Umbilical cord (tissue), 2 donors: ENCODE results near the gene OSBPL6. TPM values are rescaled to one million over a fixed set of nuclear protein-coding genes. Genes with fewer than 3 reads are reported as not detected.

ENCODE experiments used
- DNase-seq: peaks from one replicate; pipeline ENCODE4 v3.0.0-alpha.2; 2015; ENCODE audit warnings: low spot score
- total RNA-seq: library from RNA; depleted of rRNA; stranded (reverse); fragments of >200 nt; gene quantifications from one replicate; pipeline ENCODE4 v1.2.3, GENCODE V29; 2014; ENCODE audit warnings: low replicate concordance; ENCODE audit not compliant: insufficient read depth

Gene OSBPL6
- total RNA-seq, 1 donor from 2014 or later = 0.96 TPM

DNA sequence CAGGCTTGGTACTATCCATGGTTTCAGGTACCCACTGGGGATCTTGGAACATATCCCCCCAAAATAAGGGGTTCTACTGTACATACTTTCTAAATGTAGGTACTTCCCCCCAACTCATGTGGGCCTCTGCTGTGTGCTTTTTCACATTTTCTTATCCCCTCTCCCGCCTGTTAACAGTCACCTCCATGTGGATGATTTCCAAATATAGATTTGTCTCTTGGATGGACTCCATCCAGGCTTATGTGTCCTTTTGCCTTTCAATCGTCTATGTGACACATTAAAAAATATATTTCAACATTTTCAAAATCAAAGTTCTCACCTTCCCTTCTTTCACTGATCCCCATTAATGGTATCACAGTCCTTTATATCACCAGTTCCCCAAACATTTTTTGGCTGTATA lies 44.4 kb downstream of the OSBPL6 start:
- no peak for DNase-seq

DNA sequence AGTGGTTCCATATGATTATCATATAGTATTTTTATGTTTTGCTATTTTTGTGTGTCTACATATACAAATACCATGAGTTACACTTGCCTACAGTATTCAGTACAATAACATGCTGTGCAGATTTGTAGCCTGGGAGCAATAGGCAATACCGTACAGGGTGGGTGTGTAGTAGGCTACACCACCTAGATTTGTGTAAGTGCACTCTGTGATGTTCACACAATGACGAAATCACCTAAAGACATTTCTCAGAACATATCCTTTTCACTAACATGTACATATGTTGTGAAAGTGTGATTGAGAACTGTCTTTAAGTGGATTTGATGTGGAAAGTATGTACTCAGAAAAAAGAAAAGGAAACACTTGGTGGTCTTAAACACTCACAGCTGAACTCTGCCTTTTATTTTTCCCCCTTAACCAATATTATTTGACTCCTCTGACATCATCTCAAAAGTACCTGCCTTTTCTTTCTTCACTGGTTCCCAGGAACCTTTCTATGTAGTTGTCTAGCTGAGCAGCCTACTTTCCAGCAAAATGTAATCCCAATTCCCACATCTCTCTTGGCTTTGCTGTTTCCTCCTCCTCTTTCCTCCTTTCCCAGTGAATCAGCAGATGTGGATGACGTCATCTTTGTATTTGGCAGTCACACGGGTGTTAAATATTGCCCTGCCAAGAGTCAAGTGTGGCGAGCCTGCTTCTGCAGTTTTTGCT lies 47.7 kb downstream of the OSBPL6 start:
- peak; percentile 81 for DNase-seq

DNA sequence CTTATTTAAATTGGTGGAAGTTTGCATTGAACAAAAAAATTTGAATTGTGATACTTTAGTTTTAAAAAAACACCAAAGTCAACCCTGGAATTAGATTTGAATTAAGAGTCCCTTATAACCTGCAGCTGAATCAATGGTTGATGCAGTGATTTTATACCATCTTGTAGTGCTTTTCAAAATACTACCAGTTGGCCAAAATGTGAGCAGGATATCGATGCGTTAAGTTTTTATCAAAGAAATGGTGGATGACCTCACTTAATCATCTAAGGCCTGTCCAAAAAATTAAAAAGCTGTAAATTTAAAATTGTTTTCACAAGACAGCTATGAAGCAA lies 48.2 kb downstream of the OSBPL6 start:
- DNase-seq = no peak

DNA sequence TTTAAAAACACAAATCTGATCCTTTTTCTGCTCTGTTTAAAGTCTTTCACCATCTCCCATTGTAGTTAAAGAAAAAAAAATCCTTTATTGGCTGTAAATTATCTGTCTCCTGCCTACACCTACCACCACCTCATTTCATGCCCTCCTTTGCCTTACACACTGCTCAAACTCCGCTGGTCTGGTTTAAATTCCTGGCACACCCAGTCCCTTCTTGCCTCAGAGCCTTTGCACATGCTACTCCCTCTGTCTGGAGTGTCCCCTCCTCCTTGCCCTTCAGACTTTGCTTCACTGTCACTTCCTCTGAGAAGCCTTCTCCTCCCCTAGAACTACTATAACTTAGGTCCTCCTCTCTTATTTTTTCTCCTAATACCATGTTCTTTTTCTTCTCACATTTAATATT lies 49.6 kb downstream of the OSBPL6 start:
- no peak for DNase-seq

DNA sequence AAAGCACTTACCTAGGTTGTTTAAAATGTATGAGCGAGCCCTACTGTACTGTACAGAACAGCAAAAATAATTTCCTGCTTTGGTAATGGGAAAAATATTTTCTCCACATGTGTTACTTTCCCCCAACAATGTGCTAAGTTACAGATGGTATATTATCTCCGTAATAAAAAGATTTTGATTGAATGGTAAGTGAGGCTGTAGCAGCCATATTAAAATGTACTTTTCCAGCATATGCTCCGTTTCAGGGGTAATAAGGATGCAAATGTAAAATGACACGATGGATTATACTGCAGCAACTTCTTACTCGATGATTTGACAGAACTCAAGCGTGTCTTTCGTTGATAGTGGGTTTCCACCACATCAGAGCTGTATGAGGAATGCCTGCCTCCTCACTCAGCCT lies 50.5 kb downstream of the OSBPL6 start:
- DNase-seq = no peak

DNA sequence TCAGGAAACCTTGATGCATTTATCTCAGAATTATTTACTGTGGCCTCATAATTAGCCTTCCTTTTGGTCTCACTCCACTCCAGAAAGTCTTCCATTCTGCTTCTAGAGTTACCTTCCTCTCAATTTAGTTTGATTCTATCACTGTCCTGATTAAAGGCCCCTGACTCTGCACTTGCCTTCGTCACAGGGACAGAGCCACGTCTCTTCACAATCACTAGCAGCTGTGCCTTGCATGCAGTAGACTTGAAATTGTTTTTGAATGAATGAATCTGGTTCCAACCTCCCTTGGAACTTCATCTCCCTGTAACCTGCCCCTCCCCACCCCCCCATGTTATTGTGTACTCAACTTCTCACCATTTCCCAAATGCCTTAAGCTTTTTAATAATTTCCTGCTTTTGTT lies 52.4 kb downstream of the OSBPL6 start:
- no peak for DNase-seq

DNA sequence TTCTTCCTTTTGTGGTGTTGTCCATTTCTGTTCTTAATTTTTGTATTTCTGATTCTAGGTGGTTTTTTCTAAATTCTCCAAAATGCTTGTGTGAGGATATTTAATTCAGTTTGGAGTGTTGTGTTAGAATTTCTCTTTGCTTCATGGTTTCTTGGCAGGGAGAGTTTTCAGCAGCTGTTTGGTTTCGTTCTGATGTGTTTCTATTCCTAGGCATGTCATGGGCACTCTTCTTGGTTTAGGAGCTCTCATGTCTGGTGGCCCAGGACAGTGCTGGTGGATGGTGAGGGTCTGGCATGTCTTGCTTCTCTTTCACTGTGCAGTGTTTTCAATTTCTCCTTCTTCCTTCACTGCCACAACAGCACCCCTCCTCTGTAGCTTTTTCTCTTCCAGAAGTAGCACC lies 52.9 kb downstream of the OSBPL6 start:
- DNase-seq = no peak

DNA sequence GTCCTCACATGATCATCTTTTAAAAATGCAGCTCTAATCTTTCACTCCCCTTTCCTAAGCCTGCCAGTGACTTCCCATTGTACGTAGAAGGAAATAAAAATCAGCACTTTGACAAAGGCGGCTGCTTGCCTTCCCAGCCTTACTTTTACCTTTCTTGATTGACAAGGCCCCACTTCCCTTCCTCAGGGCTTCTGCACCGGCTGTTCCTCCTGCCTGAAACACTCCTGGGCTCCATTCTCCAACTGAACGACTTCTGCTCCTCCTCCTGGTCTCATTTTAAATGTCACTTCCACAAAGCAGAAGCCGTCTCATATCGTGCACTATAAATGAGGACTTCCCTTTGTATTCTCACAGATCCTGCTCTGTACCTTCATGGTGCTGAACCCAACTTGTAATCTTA lies 56.1 kb downstream of the OSBPL6 start:
- DNase-seq = no peak

DNA sequence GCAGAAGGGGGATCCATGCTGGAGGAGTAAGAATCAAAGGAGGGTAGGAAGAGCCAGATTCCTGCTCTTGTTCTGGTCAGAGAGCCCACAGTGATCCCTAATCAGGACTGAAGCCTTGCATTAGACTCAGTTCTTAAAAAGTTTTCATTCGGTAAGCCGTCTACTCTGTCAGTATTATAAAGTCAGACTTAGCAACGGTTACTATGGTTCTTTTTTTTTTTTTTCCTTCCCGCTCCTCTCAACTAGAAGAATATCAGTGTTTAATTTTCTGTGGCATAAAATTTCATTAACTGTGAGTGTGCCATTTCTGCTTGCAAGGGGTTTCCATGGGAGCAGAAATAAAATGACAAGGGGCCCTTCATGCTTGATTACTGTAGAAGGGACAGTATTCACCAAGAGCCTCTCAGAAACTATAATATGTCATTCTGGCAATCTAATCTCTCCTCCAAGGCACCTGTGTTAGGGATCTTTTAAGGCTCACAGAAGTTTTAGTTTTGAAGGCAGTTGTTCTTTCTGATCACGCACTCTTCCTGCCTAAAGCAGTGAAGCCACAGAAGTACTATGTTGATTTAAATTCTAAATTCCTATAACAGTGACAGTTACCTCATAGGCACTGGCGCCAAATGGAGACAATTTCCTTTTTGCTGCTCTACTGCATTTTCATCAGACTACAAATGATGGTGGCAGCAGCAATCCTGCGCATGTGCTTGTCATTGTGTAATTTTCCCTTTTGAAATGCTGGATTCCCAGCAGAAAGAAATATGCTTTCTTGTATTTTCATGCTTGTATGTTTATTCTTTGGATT lies 57.0 kb downstream of the OSBPL6 start:
- DNase-seq = peak; percentile 48

DNA sequence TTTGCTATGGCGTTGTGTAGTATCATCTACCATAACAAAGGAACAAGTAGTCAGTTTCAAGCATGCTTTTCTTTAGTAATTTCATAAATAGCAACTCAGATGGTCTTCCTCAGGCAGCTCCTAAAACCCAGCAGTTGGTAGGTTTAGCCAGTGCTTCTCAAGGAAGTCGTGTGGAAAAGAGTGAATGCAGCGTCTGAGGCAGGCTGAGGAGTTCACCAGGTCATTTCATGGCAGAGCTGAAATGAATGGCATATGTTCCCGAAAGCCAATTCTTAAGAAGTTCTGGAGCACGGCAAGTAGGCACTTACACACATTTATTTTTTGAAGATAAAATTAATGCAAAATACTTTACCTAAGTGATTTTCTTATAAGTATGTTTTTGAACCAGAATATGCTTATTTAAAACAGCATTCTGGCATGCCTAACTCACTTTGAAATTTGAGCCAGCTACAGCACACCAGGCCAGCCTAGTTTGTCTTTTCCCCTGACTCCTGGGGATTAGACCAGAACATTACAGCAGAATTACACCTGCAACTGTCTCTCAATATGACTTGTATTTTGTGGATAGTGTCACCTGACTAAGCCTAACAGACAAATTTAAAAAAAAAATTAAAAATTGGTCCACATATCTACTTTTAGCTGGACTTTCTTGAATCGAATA lies 62.2 kb downstream of the OSBPL6 start:
- DNase-seq = no peak

DNA sequence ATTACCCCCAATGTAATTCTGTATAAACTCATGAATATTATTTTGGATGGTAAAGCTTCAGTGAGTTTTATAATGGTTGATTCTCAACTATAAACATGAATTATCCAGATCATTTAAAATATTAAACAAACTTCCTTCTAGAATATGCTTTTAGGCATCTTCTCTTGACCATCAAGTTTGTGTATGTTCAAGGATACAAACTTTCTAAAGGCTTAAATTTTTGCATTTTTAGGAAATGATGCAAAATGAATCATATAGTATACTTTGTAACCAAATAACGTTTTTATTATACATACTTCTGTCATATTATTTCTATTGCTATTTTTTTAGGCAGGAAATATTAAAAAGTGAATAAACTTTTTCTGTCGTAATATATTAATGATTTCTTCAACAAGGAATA lies 62.8 kb downstream of the OSBPL6 start:
- DNase-seq = no peak

DNA sequence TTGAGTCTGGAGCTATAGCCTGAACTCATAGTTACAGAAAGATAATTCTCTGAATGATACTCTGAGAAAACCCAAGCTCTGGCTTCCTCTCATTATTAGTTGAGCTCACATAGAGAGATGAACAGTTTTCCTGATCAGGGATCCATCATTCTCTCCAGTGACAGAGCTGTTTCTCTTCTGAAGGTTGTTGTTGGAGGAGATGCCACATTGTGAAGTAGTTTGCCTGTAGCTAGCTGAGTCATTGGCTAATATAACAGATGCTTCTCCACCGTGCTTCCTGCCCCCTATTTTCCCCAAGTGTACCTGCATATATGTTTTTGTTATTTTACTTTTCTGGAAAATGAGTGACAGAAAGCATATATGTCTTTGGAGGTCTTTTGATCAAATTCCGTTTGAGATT lies 64.6 kb downstream of the OSBPL6 start:
- DNase-seq = no peak

DNA sequence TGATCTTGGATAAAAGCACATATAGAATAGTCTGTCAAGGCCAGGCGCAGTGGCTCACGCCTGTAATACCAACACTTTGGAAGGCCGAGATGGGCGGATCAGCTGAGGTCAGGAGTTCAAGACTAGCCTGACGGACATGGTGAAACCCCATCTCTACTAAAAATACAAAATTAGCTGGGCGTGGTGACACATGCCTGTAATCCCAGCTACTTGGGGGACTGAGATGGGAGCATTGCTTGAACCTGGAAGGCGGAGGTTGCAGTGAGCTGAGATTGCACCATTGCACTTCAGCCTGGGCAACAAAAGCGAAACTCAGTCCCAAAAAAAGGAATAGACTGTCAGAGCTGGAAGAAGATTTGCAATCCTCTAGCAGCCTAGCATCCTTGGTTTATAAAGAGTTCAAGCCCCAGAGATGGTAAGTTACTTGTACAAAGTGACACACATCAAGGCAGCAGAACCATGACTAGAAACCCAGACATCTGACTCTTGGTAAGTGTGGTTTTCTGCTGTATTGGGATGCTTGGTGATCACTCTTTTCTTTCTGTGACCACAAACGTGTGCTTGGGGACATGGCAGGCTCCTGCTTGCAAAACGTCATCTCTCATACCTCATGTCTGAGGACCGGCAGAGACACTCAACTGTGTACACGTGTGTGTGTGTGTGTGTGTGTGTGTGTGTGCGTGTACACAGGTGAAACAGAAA lies 69.0 kb downstream of the OSBPL6 start:
- DNase-seq = no peak

DNA sequence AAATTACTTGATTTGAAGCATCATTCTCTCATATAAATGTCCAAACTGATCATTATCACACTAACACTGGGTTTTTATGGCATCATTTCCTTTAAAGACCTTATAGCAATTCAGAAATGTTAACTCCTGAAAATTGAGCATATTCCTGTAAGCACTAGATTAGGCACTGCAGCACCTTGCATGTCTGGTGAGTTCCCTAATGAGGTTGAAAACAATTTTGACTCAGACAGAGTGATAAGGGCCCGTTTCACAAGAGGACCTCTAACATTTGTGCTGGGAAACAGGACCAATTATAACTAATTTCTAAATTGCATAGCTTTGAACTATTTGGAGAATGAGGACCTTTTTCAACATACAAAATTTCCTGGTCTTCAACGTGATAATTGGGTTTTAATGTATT lies 69.9 kb downstream of the OSBPL6 start:
- DNase-seq = no peak

DNA sequence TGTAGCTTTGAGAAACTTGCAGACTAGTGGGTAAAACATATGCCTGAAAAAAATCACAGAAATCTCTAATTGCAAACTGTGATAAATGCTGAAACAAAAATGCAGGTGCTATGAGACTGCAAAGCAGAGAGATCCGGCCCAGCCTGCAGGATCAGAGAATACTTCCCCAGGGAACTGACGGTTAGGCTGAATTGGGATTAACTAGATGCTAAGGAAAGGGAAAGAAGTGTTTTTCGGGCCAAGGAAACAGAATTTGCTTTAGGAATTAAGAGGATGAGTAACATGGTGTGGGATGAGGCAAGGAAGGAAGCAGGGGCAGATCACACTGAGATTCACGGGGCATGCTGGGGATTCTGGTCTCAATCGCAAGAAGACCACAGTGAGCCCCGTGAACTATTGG lies 71.5 kb downstream of the OSBPL6 start:
- DNase-seq = no peak

DNA sequence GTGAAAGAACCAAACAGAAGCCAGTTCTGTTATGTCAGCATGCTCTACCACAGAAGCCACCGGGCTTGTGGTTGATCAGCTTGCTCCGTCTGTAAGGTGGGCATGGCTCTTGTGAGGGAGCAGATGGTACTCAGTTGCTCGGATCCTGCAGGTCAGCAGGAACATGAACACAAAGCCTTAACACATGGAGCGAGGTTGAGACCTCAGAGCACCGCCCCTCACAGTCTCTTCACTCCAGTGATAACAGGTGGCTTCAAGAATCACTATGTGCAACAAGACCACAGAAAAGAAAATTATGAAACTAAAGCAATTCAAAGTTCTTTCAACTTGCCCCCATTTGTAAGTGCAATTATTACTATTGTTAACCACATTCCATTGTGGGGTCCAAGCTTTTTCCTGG lies 72.1 kb downstream of the OSBPL6 start:
- no peak for DNase-seq

DNA sequence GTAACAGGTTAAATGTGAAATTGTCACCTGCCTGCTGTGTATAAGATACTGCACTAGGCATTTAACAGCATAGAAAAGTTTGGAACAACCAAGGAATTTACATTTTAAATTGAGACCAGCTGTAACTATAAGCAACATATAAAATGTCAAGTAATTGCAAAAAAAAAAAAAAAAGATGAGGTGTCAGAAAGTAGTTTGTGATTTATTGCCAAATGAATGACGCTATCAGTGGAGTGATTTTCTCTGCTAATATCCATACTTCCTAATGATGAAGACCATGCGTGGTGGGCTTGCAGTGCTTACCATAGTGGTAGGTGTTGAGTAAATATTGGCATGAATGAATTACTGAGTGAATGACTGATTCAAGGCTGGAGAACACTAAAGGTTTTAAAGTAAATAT lies 73.3 kb downstream of the OSBPL6 start:
- DNase-seq = no peak

DNA sequence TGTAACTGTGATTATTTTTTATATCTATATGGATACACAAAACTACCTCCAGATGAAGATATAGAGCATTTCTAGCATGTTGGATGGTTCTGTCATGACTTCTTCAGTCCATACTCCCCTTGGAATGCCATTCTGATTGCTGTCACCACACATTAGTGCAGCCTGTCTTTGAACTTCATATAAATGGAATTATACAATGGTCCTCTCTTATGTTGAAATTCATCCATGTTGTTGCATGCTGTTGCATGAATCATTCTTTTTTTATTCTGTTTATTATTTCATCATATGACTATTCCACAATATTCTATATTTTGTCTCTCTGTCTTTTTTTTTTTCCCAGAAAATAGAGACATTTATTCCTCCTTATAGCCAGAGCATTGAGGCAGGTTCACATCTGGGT lies 74.1 kb downstream of the OSBPL6 start:
- no peak for DNase-seq

DNA sequence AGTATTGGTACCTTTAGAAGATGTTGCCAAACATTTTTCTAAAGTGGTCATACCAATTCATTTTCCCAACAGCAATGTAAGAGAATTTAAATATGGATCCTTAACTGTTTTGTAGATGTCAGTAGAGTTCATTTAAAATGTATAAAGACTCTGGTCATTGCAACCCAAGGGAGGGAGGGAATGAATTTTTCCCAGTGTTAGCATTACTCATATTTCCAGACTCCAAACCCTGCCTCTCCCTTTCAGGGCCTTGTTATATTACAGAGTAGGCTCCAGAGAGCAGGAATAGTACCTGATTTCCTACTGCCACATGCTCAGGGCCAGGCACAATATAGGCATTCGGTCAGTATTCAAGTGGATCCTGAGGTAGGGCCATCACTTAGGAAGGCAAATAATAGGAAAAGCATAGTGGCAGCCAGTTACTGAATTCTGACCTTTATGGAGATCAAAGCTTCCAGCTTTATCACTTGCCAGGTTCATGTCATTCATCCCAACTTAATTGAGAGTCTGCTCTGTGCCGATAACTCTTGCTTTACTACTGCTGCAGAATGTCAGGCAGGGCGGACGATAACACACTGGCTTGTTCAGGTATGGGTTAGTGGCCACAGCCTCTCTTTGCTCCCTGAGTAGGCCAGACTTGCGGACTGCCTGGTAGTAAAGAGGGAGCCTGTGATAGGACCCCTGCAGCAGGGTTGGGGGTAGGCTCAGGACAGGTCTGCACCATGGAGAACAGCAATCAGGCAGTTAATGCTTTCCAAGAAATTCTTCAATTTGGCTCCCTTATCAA lies 75.3 kb downstream of the OSBPL6 start:
- no peak for DNase-seq

DNA sequence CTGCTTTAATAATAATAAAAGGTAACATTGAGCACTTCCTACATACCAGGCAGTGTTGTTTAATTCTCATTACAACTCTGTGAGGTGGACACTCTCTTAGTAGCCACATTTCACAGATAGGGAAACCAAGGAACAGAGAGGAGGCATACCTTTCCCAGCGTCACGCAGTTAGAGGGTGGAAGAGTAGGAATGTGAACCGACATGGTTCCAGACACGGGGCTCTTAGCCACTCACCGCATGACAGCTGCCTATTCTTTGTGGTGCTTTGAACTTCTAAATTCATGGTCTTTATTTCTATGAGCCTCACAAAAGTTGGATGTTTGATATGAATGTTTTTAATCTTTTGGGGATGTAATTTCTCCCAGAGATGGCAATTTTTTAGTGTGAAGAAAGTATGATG lies 76.0 kb downstream of the OSBPL6 start:
- DNase-seq = no peak

DNA sequence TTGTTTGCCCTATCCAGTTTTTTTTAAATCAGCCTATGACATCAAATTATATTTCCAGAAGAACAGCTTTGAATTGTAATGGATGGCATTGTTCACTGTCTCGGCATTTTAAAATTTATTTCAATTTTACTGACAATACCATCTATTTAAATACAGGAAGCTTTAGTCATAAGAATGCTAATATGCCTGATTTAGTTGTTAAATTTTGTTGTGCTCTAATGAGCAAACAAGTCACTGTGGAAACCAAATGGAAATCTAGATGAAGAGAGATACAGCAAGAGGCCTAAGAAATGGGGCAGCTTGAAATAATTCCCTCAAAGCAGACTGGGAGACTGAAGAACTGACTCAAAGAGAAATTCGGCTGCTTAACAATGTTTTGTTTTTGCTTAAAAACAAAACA lies 76.8 kb downstream of the OSBPL6 start:
- DNase-seq = no peak
